Hepatocyte (in vitro differentiated cells): Measurements from ENCODE around the gene CERS3.

Source experiments
- EZH2 ChIP-seq: fragments of 200-600 bp; sonication (generic); IDR thresholded peaks from 2 replicates; pipeline ENCODE4 v1.6.1; 2016; ENCODE audit warnings: antibody characterized with exemption, mild to moderate bottlenecking, borderline replicate concordance
- EZH2phosphoT487 ChIP-seq: fragments of 200-600 bp; sonication (generic); IDR thresholded peaks from one replicate; pipeline ENCODE4 v1.6.1; 2018; ENCODE audit warnings: antibody characterized with exemption, mild to moderate bottlenecking, low read depth, moderate library complexity; ENCODE audit not compliant: unreplicated experiment, severe bottlenecking
- TF ChIP-seq, protein P1 (sequence below): fragments of 200-600 bp; sonication (generic); IDR thresholded peaks from 2 replicates; pipeline ENCODE4 v1.5.1; 2016; ENCODE audit warnings: antibody characterized with exemption, mild to moderate bottlenecking; ENCODE audit not compliant: poor library complexity

DNA sequence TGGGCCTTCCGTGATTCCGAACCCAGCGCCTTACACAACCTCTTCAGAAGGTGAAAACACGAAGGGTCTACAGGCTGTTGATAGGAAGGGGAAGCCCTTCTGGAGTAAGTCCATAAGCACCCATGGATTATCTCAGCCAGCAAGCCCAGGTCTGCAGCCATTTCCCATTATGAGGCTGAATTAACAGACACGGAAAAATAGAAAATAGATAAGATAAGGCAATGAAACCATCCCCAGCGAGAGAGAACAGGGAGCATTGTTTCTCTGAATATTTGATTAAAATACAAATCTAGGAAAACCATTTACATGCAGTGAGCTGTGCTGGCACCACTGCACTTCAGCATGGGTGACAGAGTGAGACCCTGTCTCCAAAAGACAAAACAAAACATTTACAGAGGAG lies 16.2 kb upstream of the CERS3 start:
- TF ChIP-seq, protein P1, sequence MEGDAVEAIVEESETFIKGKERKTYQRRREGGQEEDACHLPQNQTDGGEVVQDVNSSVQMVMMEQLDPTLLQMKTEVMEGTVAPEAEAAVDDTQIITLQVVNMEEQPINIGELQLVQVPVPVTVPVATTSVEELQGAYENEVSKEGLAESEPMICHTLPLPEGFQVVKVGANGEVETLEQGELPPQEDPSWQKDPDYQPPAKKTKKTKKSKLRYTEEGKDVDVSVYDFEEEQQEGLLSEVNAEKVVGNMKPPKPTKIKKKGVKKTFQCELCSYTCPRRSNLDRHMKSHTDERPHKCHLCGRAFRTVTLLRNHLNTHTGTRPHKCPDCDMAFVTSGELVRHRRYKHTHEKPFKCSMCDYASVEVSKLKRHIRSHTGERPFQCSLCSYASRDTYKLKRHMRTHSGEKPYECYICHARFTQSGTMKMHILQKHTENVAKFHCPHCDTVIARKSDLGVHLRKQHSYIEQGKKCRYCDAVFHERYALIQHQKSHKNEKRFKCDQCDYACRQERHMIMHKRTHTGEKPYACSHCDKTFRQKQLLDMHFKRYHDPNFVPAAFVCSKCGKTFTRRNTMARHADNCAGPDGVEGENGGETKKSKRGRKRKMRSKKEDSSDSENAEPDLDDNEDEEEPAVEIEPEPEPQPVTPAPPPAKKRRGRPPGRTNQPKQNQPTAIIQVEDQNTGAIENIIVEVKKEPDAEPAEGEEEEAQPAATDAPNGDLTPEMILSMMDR, result no peak
- TF ChIP-seq EZH2, result no peak
- no peak for TF ChIP-seq EZH2phosphoT487
